PC-3 (cell line): ENCODE results near the gene LMAN2. TPM values are rescaled to one million over a fixed set of nuclear protein-coding genes. Genes with fewer than 3 reads are reported as not detected.
A peak's percentile ranks its signal among the peaks of the same experiment; 100 is the strongest.
"Not testable (repeated sequence)": the region's sequence is repeated elsewhere in the genome, so short reads cannot be mapped to it uniquely, and the experiment has no call there.

Source experiments
- ATAC-seq: fragments of 200-7000 bp; cut with Tn5 transposase; 2 replicates; pipeline ENCODE4 v1.9.1; 2020; ENCODE audit warnings: mild to moderate bottlenecking, moderate library complexity
- BruUV-seq: library from RNA; stranded (reverse); fragments of 400-500 nt; replicated peaks from 2 replicates; lab custom pipeline; 2021; lab: Mats Ljungman, UMichigan
- CTCF ChIA-PET: fragments of 300-600 bp; sonication (Branson Sonifier 250); formaldehyde crosslinking; loops from one replicate; lab custom pipeline; 2022; ENCODE audit warnings: antibody characterized with exemption; lab: Charles Lee
- POLR2A ChIA-PET: fragments of 300-600 bp; sonication (Branson Sonifier 250); formaldehyde crosslinking; loops from one replicate; lab custom pipeline; 2022; ENCODE audit warnings: antibody characterized with exemption; ENCODE audit not compliant: unreplicated experiment; lab: Charles Lee
- DNase-seq: peaks from one replicate; pipeline ENCODE4 v3.0.0-alpha.2; 2015
- H2AFZ ChIP-seq: fragments of 300-600 bp; sonication (generic); 2 replicates; pipeline ENCODE4 v1.6.0; 2016; ENCODE audit warnings: antibody characterized with exemption, low read length
- H3F3A ChIP-seq: fragments of 300-600 bp; sonication (generic); one replicate; pipeline ENCODE4 v1.6.0; 2017; ENCODE audit warnings: antibody characterized with exemption, low read length, control low read depth, mild to moderate bottlenecking; ENCODE audit not compliant: unreplicated experiment
- H3K27ac ChIP-seq: fragments of 300-600 bp; sonication (generic); 2 replicates; pipeline ENCODE4 v1.5.1; 2016; ENCODE audit warnings: mild to moderate bottlenecking, low read length
- H3K27me3 ChIP-seq: fragments of 300-600 bp; sonication (generic); 2 replicates; pipeline ENCODE4 v1.6.1; 2016; ENCODE audit warnings: low read length, mixed read lengths
- H3K36me3 ChIP-seq: fragments of 300-600 bp; sonication (generic); 2 replicates; pipeline ENCODE4 v1.6.1; 2016; ENCODE audit warnings: low read depth, mixed run types, low read length, mixed read lengths
- H3K4me1 ChIP-seq: fragments of 300-600 bp; sonication (generic); 2 replicates; pipeline ENCODE4 v1.5.1; 2016; ENCODE audit warnings: low read length; ENCODE audit not compliant: insufficient read depth
- H3K4me2 ChIP-seq: fragments of 300-600 bp; sonication (generic); 2 replicates; pipeline ENCODE4 v1.6.0; 2016; ENCODE audit warnings: low read length
- H3K4me3 ChIP-seq: fragments of 300-600 bp; sonication (generic); 2 replicates; pipeline ENCODE4 v1.5.1; 2016; ENCODE audit warnings: mild to moderate bottlenecking, low read length, mixed read lengths
- H3K79me2 ChIP-seq: fragments of 300-600 bp; sonication (generic); 2 replicates; pipeline ENCODE4 v1.6.1; 2017; ENCODE audit warnings: low read length, mixed read lengths
- H3K9ac ChIP-seq: fragments of 300-600 bp; sonication (generic); 2 replicates; pipeline ENCODE4 v1.6.0; 2016; ENCODE audit warnings: mild to moderate bottlenecking, low read length
- H3K9me2 ChIP-seq: fragments of 300-600 bp; sonication (generic); replicated peaks from 2 replicates; pipeline ENCODE4 v1.6.1; 2016; ENCODE audit warnings: mixed run types, low read length, mixed read lengths
- H3K9me3 ChIP-seq: fragments of 300-600 bp; sonication (generic); 2 replicates; pipeline ENCODE4 v1.6.1; 2016; ENCODE audit warnings: low read length, mixed read lengths
- H4K20me1 ChIP-seq: fragments of 300-600 bp; sonication (generic); 2 replicates; pipeline ENCODE4 v1.6.1; 2016; ENCODE audit warnings: low read length, mixed read lengths
- EZH2 ChIP-seq: fragments of 300-600 bp; sonication (generic); IDR thresholded peaks from one replicate; pipeline ENCODE4 v1.6.1; 2017; ENCODE audit warnings: antibody characterized with exemption, mild to moderate bottlenecking, low read length; ENCODE audit not compliant: unreplicated experiment
- EZH2phosphoT487 ChIP-seq: fragments of 300-600 bp; sonication (generic); IDR thresholded peaks from 2 replicates; pipeline ENCODE4 v1.6.1; 2018; ENCODE audit warnings: mild to moderate bottlenecking, antibody characterized with exemption, low read length, borderline replicate concordance
- intact Hi-C: fragments of 100-400 bp; cut with micrococcal nuclease; formaldehyde crosslinking; loops from 2 replicates; pipeline ENCODE4 v1.9.0; 2023
- total RNA-seq: library from RNA; depleted of rRNA; stranded (reverse); fragments of >200 nt; gene quantifications from 2 replicates; pipeline ENCODE4 v1.2.3, GENCODE V29; 2014
- TF ChIP-seq, protein P1 (sequence below): fragments of 300-600 bp; sonication (generic); conservative IDR thresholded peaks from 2 replicates; pipeline ENCODE4 v1.5.1; 2017; ENCODE audit warnings: antibody characterized with exemption, low read depth, mild to moderate bottlenecking, low read length

The LMAN2 gene
- total RNA-seq, 1 experiment from 2014 or later, result 310 TPM

DNA sequence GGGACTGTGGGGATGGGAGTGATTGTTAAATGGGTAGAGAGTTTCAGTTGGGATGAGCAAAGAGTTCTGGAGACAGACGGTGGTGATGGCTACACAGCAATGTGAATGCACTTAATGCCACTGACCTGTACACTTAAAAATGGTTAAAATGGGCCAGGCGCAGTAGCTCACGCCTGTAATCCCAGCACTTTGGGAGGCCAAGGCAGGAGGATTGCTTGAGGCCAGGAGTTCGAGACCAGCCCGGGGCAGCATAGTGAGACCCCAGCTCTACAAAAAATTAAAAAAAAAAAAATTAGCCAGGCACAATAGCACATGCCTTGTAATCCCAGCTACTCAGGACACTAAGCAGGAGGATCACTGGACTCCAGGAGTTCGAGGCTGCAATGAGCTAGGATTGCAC, 7.7 kb downstream of the LMAN2 start:
- no peaks in the 10 kb centered on the region for H3K27me3 ChIP-seq
- H4K20me1 ChIP-seq, result 0 out of 2 replicates have a peak, but pooled peaks cover 11% of the 10 kb centered on the region
- H3K4me3 ChIP-seq, result no peak overlapping the region
- no peak overlapping the region for H3K27ac ChIP-seq
- ATAC-seq (no peak), DNase-seq (no peak)
- BruUV-seq, result no TSS peak
- H3K4me2 ChIP-seq, result no peak overlapping the region
- H2AFZ ChIP-seq, result no peak overlapping the region
- peaks cover 15% of the 10 kb centered on the region; the same call in 1 of the 2 replicates for H3K36me3 ChIP-seq
- CTCF ChIA-PET, result no interaction called here
- H3F3A ChIP-seq, result peaks cover under 1% of the 10 kb centered on the region
- POLR2A ChIA-PET, result no interaction called here
- H3K79me2 ChIP-seq, result peaks cover 85% of the 10 kb centered on the region
- H3K9me3 ChIP-seq, result no peaks in the 10 kb centered on the region
- intact Hi-C loops, result no loop called here
- peaks cover 14% of the 10 kb centered on the region for H3K4me1 ChIP-seq
- TF ChIP-seq, protein P1, sequence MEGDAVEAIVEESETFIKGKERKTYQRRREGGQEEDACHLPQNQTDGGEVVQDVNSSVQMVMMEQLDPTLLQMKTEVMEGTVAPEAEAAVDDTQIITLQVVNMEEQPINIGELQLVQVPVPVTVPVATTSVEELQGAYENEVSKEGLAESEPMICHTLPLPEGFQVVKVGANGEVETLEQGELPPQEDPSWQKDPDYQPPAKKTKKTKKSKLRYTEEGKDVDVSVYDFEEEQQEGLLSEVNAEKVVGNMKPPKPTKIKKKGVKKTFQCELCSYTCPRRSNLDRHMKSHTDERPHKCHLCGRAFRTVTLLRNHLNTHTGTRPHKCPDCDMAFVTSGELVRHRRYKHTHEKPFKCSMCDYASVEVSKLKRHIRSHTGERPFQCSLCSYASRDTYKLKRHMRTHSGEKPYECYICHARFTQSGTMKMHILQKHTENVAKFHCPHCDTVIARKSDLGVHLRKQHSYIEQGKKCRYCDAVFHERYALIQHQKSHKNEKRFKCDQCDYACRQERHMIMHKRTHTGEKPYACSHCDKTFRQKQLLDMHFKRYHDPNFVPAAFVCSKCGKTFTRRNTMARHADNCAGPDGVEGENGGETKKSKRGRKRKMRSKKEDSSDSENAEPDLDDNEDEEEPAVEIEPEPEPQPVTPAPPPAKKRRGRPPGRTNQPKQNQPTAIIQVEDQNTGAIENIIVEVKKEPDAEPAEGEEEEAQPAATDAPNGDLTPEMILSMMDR, result no peak
- TF ChIP-seq EZH2 (no peak), EZH2phosphoT487 (no peak)
- H3K9me2 ChIP-seq, result no peaks in the 10 kb centered on the region
- H3K9ac ChIP-seq, result no peak overlapping the region

DNA sequence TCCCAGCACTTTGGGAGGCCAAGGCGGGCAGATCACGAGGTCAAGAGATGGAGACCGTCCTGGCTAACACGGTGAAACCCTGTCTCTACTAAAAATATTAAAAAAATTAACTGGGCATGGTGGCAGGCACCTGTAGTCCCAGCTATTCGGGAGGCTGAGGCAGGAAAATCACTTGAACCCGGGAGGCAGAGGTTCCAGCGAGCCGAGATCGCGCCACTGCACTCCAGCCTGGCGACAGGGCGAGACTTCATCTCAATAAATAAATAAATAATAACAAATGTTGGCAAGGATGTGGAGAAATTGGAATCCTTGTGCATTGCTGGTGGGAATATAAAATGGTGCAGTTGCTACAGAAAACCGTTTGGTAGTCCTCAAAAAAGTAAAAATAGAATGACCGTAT, 8.5 kb downstream of the LMAN2 start:
- H3K9me2 ChIP-seq, H3F3A ChIP-seq, intact Hi-C loops, H3K9me3 ChIP-seq, H3K4me3 ChIP-seq, CTCF ChIA-PET, POLR2A ChIA-PET, H2AFZ ChIP-seq, H3K27ac ChIP-seq, BruUV-seq, H3K27me3 ChIP-seq, H3K9ac ChIP-seq, DNase-seq, ATAC-seq, H3K4me2 ChIP-seq, H3K4me1 ChIP-seq: not testable (repeated sequence)
- Histone ChIP-seq H3K79me2 (peaks cover 79% of the 10 kb centered on the region), H3K36me3 (peaks cover 15% of the 10 kb centered on the region; the same call in 1 of the 2 replicates), H4K20me1 (0 out of 2 replicates have a peak, but pooled peaks cover 11% of the 10 kb centered on the region)

DNA sequence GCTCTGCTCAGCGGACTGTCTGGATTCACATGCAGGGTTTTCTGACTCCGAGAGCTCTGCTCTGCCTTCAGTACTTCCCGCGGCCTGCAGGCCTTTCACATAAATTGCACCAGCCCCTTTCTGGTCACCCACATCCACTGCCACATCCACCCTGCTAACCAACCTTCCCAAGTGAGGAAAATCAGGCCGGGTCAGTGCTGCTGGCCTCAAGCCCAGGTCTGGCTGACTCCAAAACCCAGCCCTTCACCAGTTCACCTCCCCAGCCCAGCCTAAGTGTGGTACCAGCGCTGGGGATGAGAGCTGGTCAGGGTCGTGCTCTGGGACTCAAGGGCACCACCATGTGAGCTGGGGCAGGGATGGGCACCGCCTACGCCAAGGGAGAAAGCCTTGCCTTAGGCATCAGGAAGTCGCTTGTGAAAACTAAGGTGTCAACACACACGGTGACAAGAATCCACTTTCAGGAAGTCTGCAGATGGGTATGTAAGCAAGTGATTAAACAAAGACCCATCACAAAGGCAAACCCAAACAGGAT, 12.3 kb downstream of the LMAN2 start:
- DNase-seq (no peak), ATAC-seq (peak; percentile 48)
- CTCF ChIA-PET, result no interaction called here
- POLR2A ChIA-PET, result interaction anchor here (0.7 kb wide), 1 partner anchor 11 kb away, joined by 5 read pairs; no protein-coding TSS in a partner anchor
- H3K27me3 ChIP-seq, result no peaks in the 10 kb centered on the region
- H2AFZ ChIP-seq, result no peak overlapping the region
- H3F3A ChIP-seq, result no peaks in the 10 kb centered on the region
- BruUV-seq, result no TSS peak
- no peaks in the 10 kb centered on the region for H3K4me1 ChIP-seq
- H4K20me1 ChIP-seq, result 0 out of 2 replicates have a peak, but pooled peaks cover 4% of the 10 kb centered on the region
- no peaks in the 10 kb centered on the region for H3K9me2 ChIP-seq
- no peak overlapping the region for H3K4me2 ChIP-seq
- H3K4me3 ChIP-seq, result no peak overlapping the region
- H3K9me3 ChIP-seq, result no peaks in the 10 kb centered on the region
- peaks cover 25% of the 10 kb centered on the region; the same call in 1 of the 2 replicates for H3K36me3 ChIP-seq
- intact Hi-C loops, result no loop called here
- no peak overlapping the region for H3K27ac ChIP-seq
- no peak overlapping the region for H3K9ac ChIP-seq
- TF ChIP-seq, protein P1, result no peak
- TF ChIP-seq EZH2 (no peak), EZH2phosphoT487 (no peak)
- peaks cover 43% of the 10 kb centered on the region for H3K79me2 ChIP-seq
